Measurements from ENCODE around the gene ZMYND19.
A peak's percentile ranks its signal among the peaks of the same experiment; 100 is the strongest.
"Not testable (repeated sequence)": the region's sequence is repeated elsewhere in the genome, so short reads cannot be mapped to it uniquely, and the experiment has no call there.

ZMYND19 gene

GRCh38 chr9:137613738-137614523 lies 23.6 kb upstream of the ZMYND19 start:
- DNase-seq = no peak

GRCh38 chr9:137613259-137613658 lies 22.9 kb upstream of the ZMYND19 start:
- DNase-seq = no peak

GRCh38 chr9:137612741-137613142 lies 22.4 kb upstream of the ZMYND19 start:
- no peak for DNase-seq

- DNase-seq = no peak
Observed at GRCh38 chr9:137611623-137612609, 21.6 kb upstream of the ZMYND19 start.

GRCh38 chr9:137610944-137611343 lies 20.6 kb upstream of the ZMYND19 start:
- no peak for DNase-seq

- DNase-seq = no peak
Observed at GRCh38 chr9:137607141-137607857, 17.0 kb upstream of the ZMYND19 start.

GRCh38 chr9:137606734-137607138 lies 16.4 kb upstream of the ZMYND19 start:
- no peak for DNase-seq

- no peak for DNase-seq
Observed at GRCh38 chr9:137606005-137606621, 15.8 kb upstream of the ZMYND19 start.

GRCh38 chr9:137605121-137606004 lies 15.1 kb upstream of the ZMYND19 start, which contains the start of gene ARRDC1:
Gene ARRDC1, plus strand, starts transcription at chr9:137605686. Its CDS starts 32 bp downstream, at chr9:137605718.
- peak; percentile 67 for DNase-seq

- DNase-seq = no peak
Observed at GRCh38 chr9:137604345-137605086, 14.2 kb upstream of the ZMYND19 start.

GRCh38 chr9:137603879-137604278 lies 13.6 kb upstream of the ZMYND19 start:
- DNase-seq = no peak

GRCh38 chr9:137602661-137603060 lies 12.3 kb upstream of the ZMYND19 start:
- DNase-seq = no peak

GRCh38 chr9:137598943-137599342 lies 8.6 kb upstream of the ZMYND19 start:
- DNase-seq = no peak

- not testable (repeated sequence) for DNase-seq
Observed at GRCh38 chr9:137596577-137596976, 6.3 kb upstream of the ZMYND19 start.

GRCh38 chr9:137593176-137593575 lies 2.9 kb upstream of the ZMYND19 start:
- no peak for DNase-seq

GRCh38 chr9:137592767-137593166 lies 2.5 kb upstream of the ZMYND19 start:
- DNase-seq = no peak

- no peak for DNase-seq
Observed at GRCh38 chr9:137590123-137590468, 216 bp downstream of the ZMYND19 start.

GRCh38 chr9:137589441-137590122 lies 730 bp downstream of the ZMYND19 start:
- DNase-seq = no peak

GRCh38 chr9:137588891-137589290 lies 1.4 kb downstream of the ZMYND19 start:
- DNase-seq = no peak

GRCh38 chr9:137588311-137588710 lies 2.0 kb downstream of the ZMYND19 start:
- DNase-seq = no peak
